ENCODE results near the gene SDS. TPM values are rescaled to one million over a fixed set of nuclear protein-coding genes. Genes with fewer than 3 reads are reported as not detected.

Gene SDS
- total and polyA plus RNA-seq, 7 donors, result 0.27 to 23.6 (median 3.9) TPM; not detected in 3

DNA sequence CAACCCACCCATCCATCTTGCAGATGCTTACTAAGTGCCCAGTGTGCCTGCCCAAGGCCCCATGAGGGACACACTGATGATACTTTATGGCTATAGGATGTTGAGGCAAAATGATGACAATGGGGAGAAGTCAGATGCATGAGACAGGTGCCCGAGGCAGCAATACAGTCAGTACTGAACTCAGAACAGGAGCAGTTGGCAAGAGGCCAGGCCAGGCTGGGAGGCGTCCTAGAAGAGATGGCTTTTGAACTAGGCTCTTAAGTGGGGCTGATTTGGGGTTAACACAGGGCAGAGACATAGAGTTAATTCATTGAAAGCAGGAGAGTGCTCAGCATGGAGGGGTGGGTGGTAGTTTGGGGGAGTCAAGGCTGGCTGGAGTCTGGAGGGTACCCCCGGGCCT, 29.7 kb downstream of the SDS start:
- Histone ChIP-seq H3K27me3 (no peaks in the 10 kb centered on the region), H3K4me3 (no peak overlapping the region), H3K4me1 (no peaks in the 10 kb centered on the region), H3K36me3 (peaks cover 0 to 60% (median 12%) of the 10 kb centered on the region in 4 donors), H3K27ac (no peak overlapping the region), H3K9me3 (no peaks in the 10 kb centered on the region)
- DNase-seq, result no peak
- TF ChIP-seq EP300 (IDR thresholded peaks at IDR 0.05) (no peak), POLR2AphosphoS5 (IDR thresholded peaks at IDR 0.05) (no peak), POLR2A (IDR thresholded peaks at IDR 0.05) (no peak)
- TF ChIP-seq, protein P1, sequence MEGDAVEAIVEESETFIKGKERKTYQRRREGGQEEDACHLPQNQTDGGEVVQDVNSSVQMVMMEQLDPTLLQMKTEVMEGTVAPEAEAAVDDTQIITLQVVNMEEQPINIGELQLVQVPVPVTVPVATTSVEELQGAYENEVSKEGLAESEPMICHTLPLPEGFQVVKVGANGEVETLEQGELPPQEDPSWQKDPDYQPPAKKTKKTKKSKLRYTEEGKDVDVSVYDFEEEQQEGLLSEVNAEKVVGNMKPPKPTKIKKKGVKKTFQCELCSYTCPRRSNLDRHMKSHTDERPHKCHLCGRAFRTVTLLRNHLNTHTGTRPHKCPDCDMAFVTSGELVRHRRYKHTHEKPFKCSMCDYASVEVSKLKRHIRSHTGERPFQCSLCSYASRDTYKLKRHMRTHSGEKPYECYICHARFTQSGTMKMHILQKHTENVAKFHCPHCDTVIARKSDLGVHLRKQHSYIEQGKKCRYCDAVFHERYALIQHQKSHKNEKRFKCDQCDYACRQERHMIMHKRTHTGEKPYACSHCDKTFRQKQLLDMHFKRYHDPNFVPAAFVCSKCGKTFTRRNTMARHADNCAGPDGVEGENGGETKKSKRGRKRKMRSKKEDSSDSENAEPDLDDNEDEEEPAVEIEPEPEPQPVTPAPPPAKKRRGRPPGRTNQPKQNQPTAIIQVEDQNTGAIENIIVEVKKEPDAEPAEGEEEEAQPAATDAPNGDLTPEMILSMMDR (IDR thresholded peaks at IDR 0.05), result no peak
- 82 to 89% methylated on average over 3 of the region's 3 CpGs for WGBS, 2 donors
- intact Hi-C loops (cut with DNase I), result no loop called here

DNA sequence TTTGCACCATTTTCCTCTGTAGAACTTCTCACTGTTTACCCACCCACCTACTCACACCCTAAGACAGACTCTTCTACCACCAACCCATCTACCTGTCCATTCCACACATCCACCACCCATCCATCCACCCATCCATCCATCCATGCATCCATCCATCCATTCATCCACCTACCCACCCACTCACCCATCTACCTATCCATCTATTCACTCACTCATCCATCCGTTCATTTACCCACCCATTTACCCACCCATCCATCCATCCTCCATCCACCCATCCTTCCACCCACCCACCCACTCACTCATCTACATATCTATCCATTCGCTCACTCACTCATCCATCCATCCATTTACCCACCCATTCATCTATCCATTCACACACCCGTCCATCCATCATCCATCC, 30.2 kb downstream of the SDS start:
- Histone ChIP-seq H3K4me3 (no peak overlapping the region), H3K9me3 (no peaks in the 10 kb centered on the region), H3K4me1 (no peaks in the 10 kb centered on the region), H3K27ac (no peak overlapping the region), H3K27me3 (no peaks in the 10 kb centered on the region), H3K36me3 (peaks cover 0 to 60% (median 12%) of the 10 kb centered on the region in 4 donors)
- intact Hi-C loops (cut with DNase I), result no loop called here
- no peak for DNase-seq
- TF ChIP-seq, protein P1 (IDR thresholded peaks at IDR 0.05), result no peak
- TF ChIP-seq EP300 (IDR thresholded peaks at IDR 0.05), result no peak
- no peak for TF ChIP-seq POLR2A (IDR thresholded peaks at IDR 0.05)
- TF ChIP-seq POLR2AphosphoS5 (IDR thresholded peaks at IDR 0.05), result no peak
- 96 to 97% methylated on average over 3 of the region's 3 CpGs for WGBS, 2 donors

DNA sequence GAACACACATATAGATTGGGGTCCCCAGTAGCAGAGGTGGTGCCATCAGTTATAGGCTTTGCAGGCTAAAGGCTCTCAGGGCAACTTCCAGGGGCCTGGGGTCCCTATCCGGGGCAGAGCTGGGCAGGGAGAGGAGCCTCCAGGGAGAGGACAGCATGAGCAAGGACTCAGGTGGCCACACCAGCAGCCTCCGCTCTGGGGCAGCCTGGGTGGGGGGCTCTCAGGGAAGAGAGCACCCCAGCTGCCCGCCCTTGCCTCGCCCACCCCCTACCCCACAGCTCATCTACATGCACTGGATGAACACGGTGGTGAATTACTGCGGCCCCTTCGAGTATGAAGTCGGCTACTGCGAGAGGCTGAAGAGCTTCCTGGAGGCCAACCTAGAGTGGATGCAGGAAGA, 31.3 kb downstream of the SDS start:
- H3K27ac ChIP-seq, result no peak overlapping the region
- H3K4me3 ChIP-seq, result no peak overlapping the region
- WGBS, 2 donors, result 97% methylated on average over 9 of the region's 9 CpGs
- DNase-seq, result no peak
- TF ChIP-seq POLR2A (IDR thresholded peaks at IDR 0.05) (no peak), EP300 (IDR thresholded peaks at IDR 0.05) (no peak), POLR2AphosphoS5 (IDR thresholded peaks at IDR 0.05) (no peak)
- TF ChIP-seq, protein P1 (IDR thresholded peaks at IDR 0.05), result no peak
- H3K36me3 ChIP-seq, result peaks cover 0 to 55% (median 12%) of the 10 kb centered on the region in 4 donors
- no peaks in the 10 kb centered on the region for H3K27me3 ChIP-seq
- no peaks in the 10 kb centered on the region for H3K9me3 ChIP-seq
- intact Hi-C loops (cut with DNase I), result no loop called here
- H3K4me1 ChIP-seq, result no peaks in the 10 kb centered on the region

DNA sequence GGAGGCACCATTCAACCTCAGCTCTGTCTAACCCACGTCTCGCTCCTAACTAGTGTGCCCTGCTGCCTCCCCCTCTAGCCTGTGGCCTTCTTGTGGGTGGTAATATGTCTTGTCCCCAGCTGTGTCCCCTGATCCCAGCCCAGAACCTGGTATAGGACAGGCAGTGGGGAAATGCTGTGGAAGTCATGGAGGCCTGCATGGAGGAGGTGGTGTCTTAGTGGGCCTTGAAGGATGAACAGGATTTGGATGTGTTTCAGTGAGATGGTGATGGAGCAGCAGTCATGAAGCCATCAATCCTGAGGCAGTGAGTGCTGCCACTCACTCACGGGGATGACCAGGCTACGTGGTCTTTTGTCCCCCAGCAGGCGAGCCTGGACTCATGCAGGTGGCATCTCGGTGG, 31.9 kb downstream of the SDS start:
- no peaks in the 10 kb centered on the region for H3K27me3 ChIP-seq
- H3K4me3 ChIP-seq, result no peak overlapping the region
- WGBS, 2 donors, result 95 to 96% methylated on average over 6 of the region's 6 CpGs
- H3K27ac ChIP-seq, result no peak overlapping the region
- no peaks in the 10 kb centered on the region for H3K4me1 ChIP-seq
- TF ChIP-seq POLR2AphosphoS5 (IDR thresholded peaks at IDR 0.05) (no peak), POLR2A (IDR thresholded peaks at IDR 0.05) (no peak), EP300 (IDR thresholded peaks at IDR 0.05) (no peak)
- TF ChIP-seq, protein P1 (IDR thresholded peaks at IDR 0.05), result no peak
- H3K9me3 ChIP-seq, result no peaks in the 10 kb centered on the region
- no peak for DNase-seq
- H3K36me3 ChIP-seq, result peaks cover 0 to 49% (median 12%) of the 10 kb centered on the region in 4 donors
- intact Hi-C loops (cut with DNase I), result no loop called here

Measured in sigmoid colon (tissue), 7 donors.